MM.1S (cell line): ENCODE results near the gene MBD2.

Experiments
- EZH2phosphoT487 ChIP-seq: fragments of 300-600 bp; sonication (generic); IDR thresholded peaks from 2 replicates; pipeline ENCODE4 v1.6.1; 2018; ENCODE audit warnings: antibody characterized with exemption, low read length
- TF ChIP-seq, protein P1 (sequence below): fragments of 300-600 bp; sonication (generic); IDR thresholded peaks from 2 replicates; pipeline ENCODE4 v1.5.1; 2016; ENCODE audit warnings: antibody characterized with exemption, low read length, mixed read lengths

DNA sequence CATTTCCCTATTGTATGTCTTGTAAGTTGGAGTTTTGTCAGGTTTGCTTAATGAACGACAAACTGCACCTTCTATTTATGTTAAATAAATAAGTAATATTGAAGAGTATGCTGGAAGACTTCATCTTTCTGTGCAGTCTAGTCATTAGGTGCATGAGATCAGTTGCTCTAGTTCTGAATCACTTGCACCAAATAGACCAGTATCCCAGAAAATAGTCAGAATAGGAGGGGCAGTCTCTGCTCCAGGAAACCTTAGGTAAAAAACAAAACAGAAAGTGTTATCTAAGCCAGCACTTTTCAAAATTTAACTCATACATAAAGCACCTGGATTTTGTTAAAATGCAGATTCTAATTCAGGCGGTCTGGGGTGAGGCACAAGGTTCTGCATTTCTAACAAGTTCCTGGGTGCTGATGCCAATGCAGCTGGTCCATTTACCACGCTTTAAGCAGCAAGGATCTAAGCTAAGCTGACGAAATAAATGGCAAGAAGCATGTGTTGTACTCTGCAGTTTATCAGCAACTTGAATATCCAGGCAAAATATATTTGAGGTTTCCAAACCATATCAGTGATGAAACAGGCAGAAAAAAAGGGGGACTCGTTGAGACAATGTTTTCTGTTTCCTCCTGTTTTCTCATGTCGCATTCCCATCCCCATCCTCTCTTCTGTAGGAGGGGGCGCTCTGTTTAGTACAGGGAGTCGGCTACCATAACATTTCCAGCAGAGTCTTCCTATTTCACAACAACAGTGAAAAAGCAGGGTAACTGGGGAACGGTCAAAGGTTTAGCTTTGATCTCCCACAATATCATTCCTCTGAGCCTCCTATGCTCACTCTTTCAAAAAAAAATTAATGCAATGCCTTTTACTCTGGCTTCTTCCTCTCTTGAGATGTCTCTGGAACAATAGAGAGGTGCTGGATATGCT, 106.4 kb downstream of the MBD2 start:
- TF ChIP-seq, protein P1, sequence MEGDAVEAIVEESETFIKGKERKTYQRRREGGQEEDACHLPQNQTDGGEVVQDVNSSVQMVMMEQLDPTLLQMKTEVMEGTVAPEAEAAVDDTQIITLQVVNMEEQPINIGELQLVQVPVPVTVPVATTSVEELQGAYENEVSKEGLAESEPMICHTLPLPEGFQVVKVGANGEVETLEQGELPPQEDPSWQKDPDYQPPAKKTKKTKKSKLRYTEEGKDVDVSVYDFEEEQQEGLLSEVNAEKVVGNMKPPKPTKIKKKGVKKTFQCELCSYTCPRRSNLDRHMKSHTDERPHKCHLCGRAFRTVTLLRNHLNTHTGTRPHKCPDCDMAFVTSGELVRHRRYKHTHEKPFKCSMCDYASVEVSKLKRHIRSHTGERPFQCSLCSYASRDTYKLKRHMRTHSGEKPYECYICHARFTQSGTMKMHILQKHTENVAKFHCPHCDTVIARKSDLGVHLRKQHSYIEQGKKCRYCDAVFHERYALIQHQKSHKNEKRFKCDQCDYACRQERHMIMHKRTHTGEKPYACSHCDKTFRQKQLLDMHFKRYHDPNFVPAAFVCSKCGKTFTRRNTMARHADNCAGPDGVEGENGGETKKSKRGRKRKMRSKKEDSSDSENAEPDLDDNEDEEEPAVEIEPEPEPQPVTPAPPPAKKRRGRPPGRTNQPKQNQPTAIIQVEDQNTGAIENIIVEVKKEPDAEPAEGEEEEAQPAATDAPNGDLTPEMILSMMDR: no peak
- TF ChIP-seq EZH2phosphoT487: no peak
